CD4-positive, CD25-positive, alpha-beta regulatory T cell (primary cell): Measurements from ENCODE around the gene SERINC4. TPM values are rescaled to one million over a fixed set of nuclear protein-coding genes. Genes with fewer than 3 reads are reported as not detected.
"Not testable (repeated sequence)": the region's sequence is repeated elsewhere in the genome, so short reads cannot be mapped to it uniquely, and the experiment has no call there.

Source experiments
- ATAC-seq, 2 donors: fragments of 150-1000 bp; cut with Tn5 transposase; one replicate each; pipeline ENCODE4 v1.10.0; 2021; ENCODE audit warnings: low read depth in 2 of 2, moderate number of reproducible peaks in 2 of 2, moderate library complexity in 1 of 2
- DNase-seq, 3 donors: peaks; one replicate each; pipeline versions ENCODE4 v3.0.0 to v3.0.0-alpha.2; 2012 to 2022; ENCODE audit warnings: mixed read lengths in 1 of 3
- H3K27ac ChIP-seq: one replicate; pipeline ENCODE4 v1.7.0; 2013; ENCODE audit warnings: mild to moderate bottlenecking, low read length; ENCODE audit not compliant: insufficient read depth, poor library complexity, severe bottlenecking
- H3K27me3 ChIP-seq: one replicate; pipeline ENCODE4 v1.7.0; 2013; ENCODE audit warnings: low read length; ENCODE audit not compliant: control insufficient read depth, insufficient read depth
- H3K36me3 ChIP-seq: one replicate; pipeline ENCODE4 v1.7.0; 2013; ENCODE audit warnings: mild to moderate bottlenecking, low read length, moderate library complexity; ENCODE audit not compliant: control insufficient read depth, insufficient read depth
- H3K4me1 ChIP-seq: 2 replicates; pipeline ENCODE4 v1.7.0; 2013; ENCODE audit warnings: mild to moderate bottlenecking, low read length; ENCODE audit not compliant: insufficient read depth, control insufficient read depth, poor library complexity, severe bottlenecking
- H3K4me3 ChIP-seq: one replicate; pipeline ENCODE4 v1.7.0; 2013; ENCODE audit warnings: low read depth, mild to moderate bottlenecking, low read length, moderate library complexity
- H3K9me3 ChIP-seq, 2 experiments: 1 replicate in 1 of 2; 2 replicates in 1 of 2; pipeline ENCODE4 v1.7.0; 2013; ENCODE audit warnings: low read length in 2 of 2, mild to moderate bottlenecking in 1 of 2, moderate library complexity in 1 of 2; ENCODE audit not compliant: control insufficient read depth in 2 of 2
- H3K27ac Mint-ChIP-seq, 3 donors: one replicate each; pipeline ENCODE4 v1.8.0; 2020 to 2022; ENCODE audit warnings: mild to moderate bottlenecking in 3 of 3, mixed read lengths in 3 of 3, moderate library complexity in 2 of 3
- H3K27me3 Mint-ChIP-seq: one replicate; pipeline ENCODE4 v1.8.0; 2022; ENCODE audit warnings: mild to moderate bottlenecking, mixed read lengths
- H3K36me3 Mint-ChIP-seq: one replicate; pipeline ENCODE4 v1.8.0; 2020; ENCODE audit warnings: mixed read lengths
- H3K4me1 Mint-ChIP-seq, 4 donors: one replicate each; pipeline ENCODE4 v1.8.0; 2020 to 2022; ENCODE audit warnings: mixed read lengths in 4 of 4, mild to moderate bottlenecking in 1 of 4
- H3K4me3 Mint-ChIP-seq, 4 donors: one replicate each; pipeline ENCODE4 v1.8.0; 2020 to 2022; ENCODE audit warnings: mild to moderate bottlenecking in 4 of 4, mixed read lengths in 4 of 4, moderate library complexity in 3 of 4
- H3K9me3 Mint-ChIP-seq, 7 donors: one replicate each; pipeline ENCODE4 v1.8.0; 2020 to 2022; ENCODE audit warnings: mixed read lengths in 7 of 7, mild to moderate bottlenecking in 3 of 7, moderate library complexity in 2 of 7
- polyA plus RNA-seq, 4 donors: library from polyadenylated mRNA; unstranded; fragments of 300-500 nt; fragmentation: Illumina TruSeq; gene quantifications; one replicate each; pipeline ENCODE4 v1.2.3, GENCODE V29; 2021
- total RNA-seq: library from RNA; stranded (reverse); gene quantifications from one replicate; pipeline ENCODE4 v1.2.3, GENCODE V29; 2022

Gene SERINC4
- total and polyA plus RNA-seq, 5 donors from 2014 or later, result 1.2 to 2.8 (median 2.3) TPM; not detected in 1

- Mint-ChIP-seq H3K4me1 (peaks cover 19 to 73% (median 53%) of the 10 kb centered on the region in 4 donors), H3K9me3 (no peaks in the 10 kb centered on the region), H3K4me3 (peak within 1 kb of the TSS; percentile 81 to 99 (median 94)), H3K27ac (peak within 1 kb of the TSS; percentile 58 to 91 (median 86)), H3K27me3 (no peaks in the 10 kb centered on the region), H3K36me3 (peaks cover 3% of the 10 kb centered on the region)
- Histone ChIP-seq H3K27me3 (no peaks in the 10 kb centered on the region), H3K4me1 (peaks cover 69% of the 10 kb centered on the region), H3K9me3 (no peaks in the 10 kb centered on the region), H3K4me3 (peak within 1 kb of the TSS; percentile 89), H3K27ac (peak within 1 kb of the TSS; percentile 87), H3K36me3 (no peaks in the 10 kb centered on the region)
- peak; percentile 46 to 50 for ATAC-seq
- DNase-seq, result peak; percentile 56 to 88 (median 70)
Observed at GRCh38 chr15:43826508-43827341, 26.7 kb upstream of the SERINC4 start, which contains the start of gene WDR76. WDR76 (plus strand) TSS chr15:43827002; CDS start chr15:43827033, 31 bp downstream.

- Mint-ChIP-seq H3K27me3 (no peaks in the 10 kb centered on the region), H3K4me1 (peaks cover 19 to 76% (median 56%) of the 10 kb centered on the region in 4 donors), H3K27ac (peak overlapping the region in 2 of 3 donors; percentile 86 to 91), H3K9me3 (no peaks in the 10 kb centered on the region), H3K36me3 (peaks cover 3% of the 10 kb centered on the region), H3K4me3 (peak overlapping the region; percentile 81 to 99 (median 94))
- Histone ChIP-seq H3K27me3 (no peaks in the 10 kb centered on the region), H3K36me3 (no peaks in the 10 kb centered on the region), H3K27ac (peak overlapping the region; percentile 87), H3K4me1 (peaks cover 70% of the 10 kb centered on the region), H3K4me3 (peak overlapping the region; percentile 89), H3K9me3 (no peaks in the 10 kb centered on the region)
- DNase-seq (no peak), ATAC-seq (no peak)
Observed at GRCh38 chr15:43826029-43826507, 26.0 kb upstream of the SERINC4 start.

GRCh38 chr15:43825305-43825704 lies 25.3 kb upstream of the SERINC4 start:
- DNase-seq, H3K27me3 Mint-ChIP-seq, H3K9me3 Mint-ChIP-seq, ATAC-seq, H3K36me3 ChIP-seq, H3K27me3 ChIP-seq, H3K36me3 Mint-ChIP-seq, H3K9me3 ChIP-seq: not testable (repeated sequence)
- Mint-ChIP-seq H3K4me1 (peaks cover 19 to 77% (median 58%) of the 10 kb centered on the region in 4 donors), H3K27ac (peak overlapping the region in 1 of 3 donors; percentile 100), H3K4me3 (peak overlapping the region; percentile 81 to 98 (median 94))
- Histone ChIP-seq H3K4me1 (peaks cover 76% of the 10 kb centered on the region), H3K27ac (peak overlapping the region; percentile 95), H3K4me3 (peak overlapping the region; percentile 99)

GRCh38 chr15:43824302-43825246 lies 24.6 kb upstream of the SERINC4 start, which contains the start of gene MFAP1:
MFAP1 (minus strand) TSS chr15:43824690; CDS start chr15:43824569, 121 bp downstream.
- peaks cover 3% of the 10 kb centered on the region for H3K36me3 Mint-ChIP-seq
- Histone ChIP-seq H3K27me3 (no peaks in the 10 kb centered on the region), H3K4me1 (peaks cover 71% of the 10 kb centered on the region), H3K9me3 (no peaks in the 10 kb centered on the region), H3K27ac (peak within 1 kb of the TSS; percentile 95), H3K4me3 (peak within 1 kb of the TSS; percentile 99), H3K36me3 (no peaks in the 10 kb centered on the region)
- H3K4me3 Mint-ChIP-seq, result peak within 1 kb of the TSS; percentile 93 to 99 (median 96)
- DNase-seq (peak; percentile 90 to 98 (median 92)), ATAC-seq (peak; percentile 87 to 89)
- H3K27ac Mint-ChIP-seq, result peak within 1 kb of the TSS; percentile 98 to 100 (median 100)
- peaks cover 19 to 71% (median 51%) of the 10 kb centered on the region in 4 donors for H3K4me1 Mint-ChIP-seq
- no peaks in the 10 kb centered on the region for H3K27me3 Mint-ChIP-seq
- no peaks in the 10 kb centered on the region for H3K9me3 Mint-ChIP-seq

GRCh38 chr15:43821505-43821904 lies 21.5 kb upstream of the SERINC4 start:
- Mint-ChIP-seq H3K9me3 (no peaks in the 10 kb centered on the region), H3K4me3 (peak overlapping the region; percentile 54 to 93 (median 76)), H3K27ac (peak overlapping the region in 2 of 3 donors; percentile 5 to 23), H3K36me3 (peaks cover 7% of the 10 kb centered on the region), H3K27me3 (no peaks in the 10 kb centered on the region), H3K4me1 (peaks cover 10 to 58% (median 30%) of the 10 kb centered on the region in 4 donors)
- H3K4me1 ChIP-seq, result peaks cover 46% of the 10 kb centered on the region
- ATAC-seq (no peak), DNase-seq (no peak)
- no peak overlapping the region for H3K27ac ChIP-seq
- peaks cover 13% of the 10 kb centered on the region for H3K36me3 ChIP-seq
- H3K27me3 ChIP-seq, result no peaks in the 10 kb centered on the region
- no peaks in the 10 kb centered on the region for H3K9me3 ChIP-seq
- peak overlapping the region; percentile 50 for H3K4me3 ChIP-seq

GRCh38 chr15:43815064-43815463 lies 15.0 kb upstream of the SERINC4 start:
- not testable (repeated sequence) for DNase-seq, H3K27me3 ChIP-seq, H3K4me1 ChIP-seq, H3K27me3 Mint-ChIP-seq, H3K9me3 Mint-ChIP-seq, H3K4me3 ChIP-seq, ATAC-seq, H3K9me3 ChIP-seq, H3K27ac ChIP-seq
- Mint-ChIP-seq H3K27ac (peak overlapping the region in 1 of 3 donors; percentile 72), H3K36me3 (peaks cover 31% of the 10 kb centered on the region), H3K4me1 (peaks cover 5 to 13% (median 7%) of the 10 kb centered on the region in 4 donors), H3K4me3 (peak overlapping the region in 1 of 4 donors; percentile 69)
- H3K36me3 ChIP-seq, result peaks cover 57% of the 10 kb centered on the region
